HL-60/S4 treated with retinoic acid at 250 ng/mL for 4 days and 3 days (cell line): ENCODE measurements around the gene PHB1.
"Not testable (repeated sequence)": the region's sequence is repeated elsewhere in the genome, so short reads cannot be mapped to it uniquely, and the experiment has no call there.

Experiments
- in situ Hi-C: fragments of 300-500 bp; cut with MboI; formaldehyde crosslinking; loops from 2 replicates; pipeline ENCODE4 v1.7.0; 2022; ENCODE audit warnings: low sequenced_read_pairs

Gene PHB1

DNA sequence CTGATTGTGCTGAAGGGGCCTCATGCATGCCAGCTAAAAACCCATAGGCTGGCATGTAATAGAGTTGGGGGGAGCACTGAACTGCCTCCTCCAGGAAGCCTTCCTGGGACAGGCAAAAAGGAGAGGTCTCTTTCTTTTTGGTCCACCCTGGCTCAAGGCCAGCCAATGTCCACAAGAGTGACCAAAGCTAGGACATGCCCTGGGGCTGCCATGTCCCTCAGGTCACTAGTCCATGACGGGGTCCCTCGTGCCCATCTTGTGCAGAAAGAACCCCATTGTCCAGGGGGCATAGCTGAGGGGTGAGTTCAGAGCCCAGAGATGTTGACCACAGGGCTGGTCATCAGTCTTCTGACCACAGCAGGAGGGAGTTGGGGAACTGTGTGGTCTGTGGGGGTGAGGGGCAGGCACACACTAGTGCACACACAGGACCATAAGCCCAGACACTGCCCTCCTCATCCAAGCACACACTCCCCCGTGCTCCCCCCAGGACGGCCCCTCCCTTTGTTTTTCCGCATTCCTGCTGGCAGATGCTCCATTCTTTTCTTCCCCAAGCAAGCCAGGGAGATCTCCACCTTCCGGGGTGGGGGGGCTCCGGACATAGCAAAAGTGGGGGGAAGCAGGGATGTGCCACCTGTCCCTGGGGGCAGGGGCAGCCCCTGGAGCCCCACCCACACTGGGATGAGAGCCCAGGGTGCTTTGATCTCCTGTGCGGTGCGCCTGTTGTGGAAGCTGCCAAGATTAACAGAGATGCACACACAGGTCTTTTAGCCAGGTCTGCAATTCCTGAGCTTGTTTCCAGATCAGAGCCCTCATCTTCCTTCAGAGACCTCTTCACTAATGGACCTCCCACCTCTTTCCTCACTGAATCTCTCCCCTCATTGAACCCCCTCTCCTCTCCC is 25.2 kb upstream of the PHB1 start:
- in situ Hi-C loops, result no loop called here

DNA sequence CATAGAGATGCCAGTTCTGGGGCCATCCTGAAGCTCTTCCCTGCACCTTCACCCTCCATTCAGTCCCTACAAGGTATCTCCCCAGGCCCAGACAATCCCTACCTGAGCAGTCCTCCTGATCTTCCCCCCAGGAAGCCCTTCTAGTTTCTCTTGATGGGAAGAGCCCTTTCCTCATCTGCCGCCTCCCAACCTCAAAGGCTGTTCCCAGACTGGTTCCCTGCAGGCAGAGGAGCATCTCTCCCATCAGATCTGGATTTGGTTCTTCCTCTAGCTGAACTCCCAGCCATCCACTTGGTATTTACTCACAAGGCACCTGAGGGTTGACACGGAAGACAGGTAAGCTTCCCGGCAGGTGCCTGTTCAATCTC is 24.6 kb upstream of the PHB1 start:
- in situ Hi-C loops, result no loop called here

DNA sequence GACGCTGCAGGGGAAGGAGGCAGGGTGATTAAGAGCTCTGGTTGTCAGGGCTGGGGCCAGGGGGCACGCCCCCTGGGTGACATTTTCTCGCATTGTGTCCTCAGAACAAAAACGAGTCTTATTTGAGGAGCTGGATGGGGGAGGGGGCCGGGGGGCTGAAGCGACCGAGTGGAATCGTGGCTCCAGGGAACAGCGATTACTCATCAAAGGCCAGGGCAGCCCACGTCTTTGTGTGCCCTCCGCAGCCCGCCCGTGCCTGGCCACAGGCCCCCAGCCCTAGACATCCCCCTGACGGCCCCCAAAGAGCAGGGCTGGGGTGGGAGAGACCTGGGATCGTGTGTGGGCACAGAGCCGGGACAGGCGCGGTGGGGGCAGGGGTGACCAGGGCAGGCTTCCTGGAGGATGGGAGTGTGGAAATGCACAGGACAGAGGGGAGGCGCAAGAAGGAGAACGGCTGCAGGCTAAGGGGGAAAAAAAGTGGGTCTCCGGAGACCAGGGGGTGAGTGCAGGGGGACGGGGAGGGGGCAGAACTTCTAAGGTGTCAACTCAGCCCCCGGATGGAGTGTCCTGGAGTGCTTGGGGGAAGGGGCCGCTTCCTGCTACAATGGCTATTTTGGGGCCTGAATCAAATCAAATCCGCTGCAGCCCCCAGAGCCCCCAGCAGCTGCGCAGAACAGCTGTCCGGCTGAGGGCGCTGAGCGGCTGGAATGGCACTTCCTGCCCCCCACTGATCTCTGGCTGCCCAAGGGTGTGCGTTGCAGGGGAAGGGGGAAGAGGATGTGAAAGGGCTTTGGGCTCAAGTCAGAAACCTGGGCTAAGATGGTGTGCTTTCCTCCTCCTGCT is 24.0 kb upstream of the PHB1 start:
- in situ Hi-C loops, result no loop called here

- in situ Hi-C loops, result no loop called here
Measured at GRCh38 chr17:49437696-49438435, 23.2 kb upstream of the PHB1 start.

DNA sequence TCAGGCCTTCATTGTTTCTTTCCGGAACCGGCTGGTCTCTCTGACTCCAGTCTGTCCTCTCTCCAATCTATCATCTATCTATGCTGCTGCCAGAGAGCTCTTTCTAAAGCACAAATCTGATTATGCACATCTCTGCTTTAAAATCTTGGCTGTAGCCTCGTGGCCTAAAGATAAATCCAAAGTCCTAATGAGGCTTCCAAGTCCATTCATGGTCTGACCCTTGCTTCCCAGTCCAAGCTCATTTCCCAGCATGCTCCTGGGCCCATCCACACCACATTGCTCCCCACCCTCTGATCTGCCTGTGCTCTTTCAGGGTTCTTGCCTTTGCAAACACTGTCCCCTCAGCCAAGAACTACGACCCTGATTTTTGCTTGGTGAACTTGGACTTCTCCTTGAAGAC is 21.5 kb upstream of the PHB1 start:
- in situ Hi-C loops, result no loop called here

DNA sequence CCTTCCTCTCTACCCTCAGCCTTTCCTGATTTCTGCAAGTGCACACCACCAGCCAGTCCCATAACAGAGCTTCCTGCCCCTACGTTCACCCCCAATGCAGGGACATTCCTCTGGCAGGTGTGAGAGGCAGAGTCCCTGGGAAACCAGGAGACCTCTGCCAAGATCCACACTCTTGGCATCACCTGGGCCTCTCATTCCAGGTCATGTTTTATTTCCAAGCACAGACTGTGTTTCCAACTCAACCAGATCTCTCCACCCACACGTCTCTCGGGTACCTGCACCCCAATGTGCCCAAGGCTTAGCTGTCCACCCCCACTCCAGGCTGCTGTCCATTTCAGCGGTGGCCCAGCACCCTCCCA is 21.0 kb upstream of the PHB1 start:
- in situ Hi-C loops, result no loop called here

DNA sequence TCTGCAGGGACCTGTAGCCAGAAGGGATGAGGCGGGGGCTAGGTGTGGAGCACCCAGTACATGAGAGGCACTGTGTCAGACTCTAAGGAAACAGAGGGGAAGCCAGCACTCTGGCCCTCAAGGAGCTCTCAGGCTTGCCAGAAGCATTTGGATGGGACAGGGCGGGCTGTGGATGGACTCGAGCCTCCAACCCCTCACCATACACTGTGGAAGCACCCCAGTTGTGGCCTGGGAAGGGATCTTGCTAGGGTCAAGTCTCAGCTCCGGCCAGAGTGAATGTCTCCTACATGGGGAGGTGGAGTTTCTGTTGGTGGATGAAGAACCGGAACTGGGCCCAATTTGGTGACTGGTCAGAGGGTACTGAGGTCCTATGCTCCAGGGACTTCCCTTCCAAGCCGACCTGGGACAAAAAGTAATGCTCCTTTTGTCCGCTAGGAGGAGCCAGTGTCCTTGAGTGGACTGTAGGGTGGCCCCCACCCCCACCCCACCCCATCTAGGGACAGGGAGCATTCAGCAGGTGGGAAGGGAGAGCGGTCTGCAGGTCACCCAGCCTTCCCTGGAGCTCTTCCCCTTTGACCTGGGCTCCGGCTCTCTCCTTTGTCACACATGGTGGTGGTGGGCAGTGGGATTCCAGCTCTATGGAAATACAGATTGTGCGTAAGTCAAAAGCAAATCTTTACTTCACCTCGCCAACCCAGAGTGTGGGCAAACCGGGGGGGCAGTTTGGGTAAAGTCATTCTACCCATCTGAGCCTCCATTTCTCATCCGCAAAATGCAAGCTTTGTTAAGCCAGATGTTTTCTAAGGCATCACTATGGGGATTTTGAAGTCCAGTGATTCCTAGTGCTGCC is 20.4 kb upstream of the PHB1 start:
- in situ Hi-C loops, result no loop called here

- in situ Hi-C loops, result no loop called here
Measured at GRCh38 chr17:49433000-49433694, 18.5 kb upstream of the PHB1 start.

- in situ Hi-C loops, result no loop called here
Measured at GRCh38 chr17:49431743-49432142, 17.1 kb upstream of the PHB1 start.

GRCh38 chr17:49425004-49425286 is 10.3 kb upstream of the PHB1 start:
- in situ Hi-C loops, result no loop called here

- in situ Hi-C loops, result not testable (repeated sequence)
Measured at GRCh38 chr17:49424276-49425003, 9.8 kb upstream of the PHB1 start.

GRCh38 chr17:49422714-49423113 is 8.0 kb upstream of the PHB1 start:
- in situ Hi-C loops, result no loop called here

DNA sequence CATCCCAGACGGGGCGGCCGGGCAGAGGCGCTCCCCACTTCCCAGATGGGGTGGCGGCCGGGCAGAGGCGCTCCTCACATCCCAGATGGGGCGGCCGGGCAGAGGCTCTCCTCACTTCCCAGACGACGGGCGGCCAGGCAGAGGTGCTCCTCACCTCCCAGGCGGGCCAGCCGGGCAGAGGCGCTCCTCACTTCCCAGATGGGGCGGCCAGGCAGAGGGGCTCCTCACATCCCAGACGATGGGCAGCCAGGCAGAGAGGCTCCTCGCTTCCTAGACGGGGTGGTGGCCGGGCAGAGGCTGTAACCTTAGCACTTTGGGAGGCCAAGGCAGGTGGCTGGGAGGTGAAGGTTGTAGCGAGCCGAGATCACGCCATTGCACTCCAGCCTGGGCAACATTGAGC is 5.1 kb upstream of the PHB1 start:
- in situ Hi-C loops, result loop anchor here (10.0 kb wide), 1 partner anchor 125 kb away; no protein-coding TSS in a partner anchor

GRCh38 chr17:49418754-49419740 is 4.4 kb upstream of the PHB1 start:
- in situ Hi-C loops, result loop anchor here (10.0 kb wide), 1 partner anchor 126 kb away; no protein-coding TSS in a partner anchor

GRCh38 chr17:49414271-49414621 is 436 bp downstream of the PHB1 start:
- in situ Hi-C loops, result loop anchor here (10.0 kb wide), 1 partner anchor 131 kb away; no protein-coding TSS in a partner anchor

- in situ Hi-C loops, result no loop called here
Measured at GRCh38 chr17:49409066-49409465, 5.6 kb downstream of the PHB1 start.

- in situ Hi-C loops, result no loop called here
Measured at GRCh38 chr17:49407981-49408501, 6.6 kb downstream of the PHB1 start.

- in situ Hi-C loops, result no loop called here
Measured at GRCh38 chr17:49407086-49407485, 7.6 kb downstream of the PHB1 start.
